OCI-LY1 (cell line): ENCODE measurements around the gene RAD51B.

ENCODE experiments used
- CTCF ChIP-seq: fragments of 200-600 bp; sonication (generic), shearing (Covaris generic); IDR thresholded peaks from 2 replicates; pipeline ENCODE4 v1.5.1; 2017; ENCODE audit warnings: mild to moderate bottlenecking, antibody characterized with exemption, low read length, moderate library complexity, mixed read lengths
- EZH2 ChIP-seq: fragments of 200-600 bp; sonication (generic), shearing (Covaris generic); IDR thresholded peaks from 2 replicates; pipeline ENCODE4 v1.8.0; 2017; ENCODE audit warnings: borderline replicate concordance, mixed run types, mild to moderate bottlenecking, antibody characterized with exemption, low read length, moderate library complexity, mixed read lengths

DNA sequence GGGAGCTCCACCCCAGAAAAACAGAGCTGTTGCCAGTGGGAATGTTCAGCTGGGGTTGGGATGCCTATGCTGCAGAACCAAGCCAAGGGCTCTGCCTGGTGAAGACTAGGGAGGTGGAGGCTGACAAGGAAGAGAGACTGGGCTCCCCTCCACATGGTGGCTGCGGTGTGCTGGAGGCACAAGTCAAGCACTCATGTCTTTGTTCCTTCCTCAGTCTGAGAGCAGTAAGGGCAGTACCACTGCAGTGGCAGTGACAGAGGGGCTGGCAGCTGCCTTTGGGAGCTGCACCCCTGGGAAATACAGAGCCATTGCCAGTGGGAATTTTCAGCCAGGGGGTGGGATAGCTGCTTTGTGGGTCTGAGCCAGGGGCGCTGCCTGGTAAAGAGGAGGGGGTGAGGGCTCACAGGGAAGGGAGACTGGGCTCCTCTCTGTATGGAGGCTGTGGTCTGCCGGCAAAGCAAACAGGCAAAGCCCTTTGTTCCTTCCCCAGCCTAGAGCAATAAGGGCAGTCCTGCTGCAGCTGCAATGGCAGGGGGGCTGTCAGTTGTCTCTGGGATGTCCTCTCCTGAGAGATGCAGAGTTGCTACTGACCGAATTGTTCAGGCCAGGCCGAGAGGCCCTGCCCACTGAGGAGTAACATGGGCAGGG is 255.9 kb downstream of the RAD51B start:
- TF ChIP-seq CTCF (no peak), EZH2 (no peak)
